ENCODE results near the gene MAST1. TPM values are rescaled to one million over a fixed set of nuclear protein-coding genes. Genes with fewer than 3 reads are reported as not detected.

MAST1 gene
- total RNA-seq, 2 donors from 2014 or later = not detected

GRCh38 chr19:12859546-12859945 is 21.2 kb downstream of the MAST1 start:
- H3K27me3 ChIP-seq = no peaks in the 10 kb centered on the region
- no peaks in the 10 kb centered on the region for H3K4me1 ChIP-seq
- no peak for TF ChIP-seq CTCF (IDR thresholded peaks at IDR 0.05)
- no peak overlapping the region for H3K4me3 ChIP-seq
- DNase-seq (ENCODE audit: low spot score) = no peak
- peaks cover 3 to 15% of the 10 kb centered on the region in 2 donors for H3K9me3 ChIP-seq
- no peaks in the 10 kb centered on the region for H3K36me3 ChIP-seq
- no peak overlapping the region for H3K27ac ChIP-seq

GRCh38 chr19:12864143-12864542 is 25.8 kb downstream of the MAST1 start:
- Histone ChIP-seq H3K4me3 (no peak overlapping the region), H3K27ac (no peak overlapping the region), H3K9me3 (no peaks in the 10 kb centered on the region), H3K36me3 (no peaks in the 10 kb centered on the region), H3K4me1 (peaks cover 0 to 6% of the 10 kb centered on the region in 2 donors), H3K27me3 (no peaks in the 10 kb centered on the region)
- DNase-seq (ENCODE audit: low spot score) = no peak
- no peak for TF ChIP-seq CTCF (IDR thresholded peaks at IDR 0.05)

- TF ChIP-seq CTCF (IDR thresholded peaks at IDR 0.05) = no peak
- Histone ChIP-seq H3K36me3 (no peaks in the 10 kb centered on the region), H3K27ac (no peak overlapping the region), H3K4me1 (peaks cover 0 to 6% of the 10 kb centered on the region in 2 donors), H3K9me3 (no peaks in the 10 kb centered on the region), H3K27me3 (no peaks in the 10 kb centered on the region), H3K4me3 (no peak overlapping the region)
- DNase-seq (ENCODE audit: low spot score) = no peak
These were observed 26.7 kb downstream of the MAST1 start for GRCh38 chr19:12864721-12865715.

- peaks cover 0 to 6% of the 10 kb centered on the region in 2 donors for H3K4me1 ChIP-seq
- H3K4me3 ChIP-seq = no peak overlapping the region
- H3K27me3 ChIP-seq = no peaks in the 10 kb centered on the region
- H3K36me3 ChIP-seq = no peaks in the 10 kb centered on the region
- H3K27ac ChIP-seq = no peak overlapping the region
- DNase-seq (ENCODE audit: low spot score) = no peak
- H3K9me3 ChIP-seq = no peaks in the 10 kb centered on the region
- no peak for TF ChIP-seq CTCF (IDR thresholded peaks at IDR 0.05)
These were observed 27.6 kb downstream of the MAST1 start for GRCh38 chr19:12865746-12866415.

- Histone ChIP-seq H3K36me3 (no peaks in the 10 kb centered on the region), H3K4me1 (peaks cover 0 to 6% of the 10 kb centered on the region in 2 donors), H3K9me3 (no peaks in the 10 kb centered on the region), H3K27me3 (no peaks in the 10 kb centered on the region), H3K4me3 (no peak overlapping the region), H3K27ac (no peak overlapping the region)
- no peak for DNase-seq (ENCODE audit: low spot score)
- no peak for TF ChIP-seq CTCF (IDR thresholded peaks at IDR 0.05)
These were observed 28.3 kb downstream of the MAST1 start for GRCh38 chr19:12866416-12867119.
